ENCODE results near the gene TEX19. TPM values are rescaled to one million over a fixed set of nuclear protein-coding genes. Genes with fewer than 3 reads are reported as not detected.

TEX19 gene
- total and polyA plus RNA-seq, 2 experiments from 2014 or later = 0.51 TPM; not detected in 1

- no peaks in the 10 kb centered on the region for H3K9me3 ChIP-seq (ENCODE audit: low read depth)
- no peak for DNase-seq (ENCODE audit: low read depth in 1 of 2, low spot score in 1 of 2)
- H3K27me3 ChIP-seq = no peaks in the 10 kb centered on the region
- no peaks in the 10 kb centered on the region for H3K36me3 ChIP-seq
- no peak overlapping the region for H3K27ac ChIP-seq
- H3K4me1 ChIP-seq (ENCODE audit: low read depth) = peaks cover 2% of the 10 kb centered on the region
- no peak overlapping the region for H3K4me3 ChIP-seq
- no peak for TF ChIP-seq CTCF (IDR thresholded peaks at IDR 0.05; ENCODE audit: low read depth, low read length)
Measured at GRCh38 chr17:82361885-82362633, 3.0 kb downstream of the TEX19 start.

GRCh38 chr17:82365606-82366295 is 6.7 kb downstream of the TEX19 start:
- no peak overlapping the region for H3K4me3 ChIP-seq
- no peak for DNase-seq (ENCODE audit: low read depth in 1 of 2, low spot score in 1 of 2)
- H3K36me3 ChIP-seq = no peaks in the 10 kb centered on the region
- no peaks in the 10 kb centered on the region for H3K27me3 ChIP-seq
- no peak overlapping the region for H3K27ac ChIP-seq
- no peak for TF ChIP-seq CTCF (IDR thresholded peaks at IDR 0.05; ENCODE audit: low read depth, low read length)
- H3K9me3 ChIP-seq (ENCODE audit: low read depth) = no peaks in the 10 kb centered on the region
- peaks cover 2% of the 10 kb centered on the region for H3K4me1 ChIP-seq (ENCODE audit: low read depth)

- Histone ChIP-seq H3K27ac (no peak overlapping the region), H3K4me3 (no peak overlapping the region), H3K27me3 (peaks cover under 1% of the 10 kb centered on the region), H3K36me3 (no peaks in the 10 kb centered on the region), H3K4me1 (ENCODE audit: low read depth) (peaks cover 2% of the 10 kb centered on the region), H3K9me3 (ENCODE audit: low read depth) (no peaks in the 10 kb centered on the region)
- DNase-seq (ENCODE audit: low read depth in 1 of 2, low spot score in 1 of 2) = no peak
- TF ChIP-seq CTCF (IDR thresholded peaks at IDR 0.05; ENCODE audit: low read depth, low read length) = no peak
Measured at GRCh38 chr17:82366749-82367148, 7.7 kb downstream of the TEX19 start.

- Histone ChIP-seq H3K36me3 (no peaks in the 10 kb centered on the region), H3K9me3 (ENCODE audit: low read depth) (no peaks in the 10 kb centered on the region), H3K27me3 (peaks cover 5% of the 10 kb centered on the region), H3K27ac (no peak overlapping the region), H3K4me1 (ENCODE audit: low read depth) (peaks cover 12% of the 10 kb centered on the region), H3K4me3 (no peak overlapping the region)
- peak in 1 of 2 donors; percentile 42 for DNase-seq (ENCODE audit: low read depth in 1 of 2, low spot score in 1 of 2)
- TF ChIP-seq CTCF (IDR thresholded peaks at IDR 0.05; ENCODE audit: low read depth, low read length) = no peak
Measured at GRCh38 chr17:82367724-82368524, 8.9 kb downstream of the TEX19 start.

GRCh38 chr17:82369211-82369610 is 10.2 kb downstream of the TEX19 start:
- no peak overlapping the region for H3K4me3 ChIP-seq
- H3K4me1 ChIP-seq (ENCODE audit: low read depth) = peaks cover 13% of the 10 kb centered on the region
- no peak for TF ChIP-seq CTCF (IDR thresholded peaks at IDR 0.05; ENCODE audit: low read depth, low read length)
- H3K27ac ChIP-seq = no peak overlapping the region
- no peaks in the 10 kb centered on the region for H3K9me3 ChIP-seq (ENCODE audit: low read depth)
- no peaks in the 10 kb centered on the region for H3K36me3 ChIP-seq
- DNase-seq (ENCODE audit: low read depth in 1 of 2, low spot score in 1 of 2) = no peak
- H3K27me3 ChIP-seq = peaks cover 13% of the 10 kb centered on the region

Data from cardiac muscle cell (in vitro differentiated cells and primary cell).